Peyer's patch (tissue), 4 donors: ENCODE results near the gene CLDN10. TPM values are rescaled to one million over a fixed set of nuclear protein-coding genes. Genes with fewer than 3 reads are reported as not detected.

Source experiments
- DNase-seq, 3 donors: peaks; one replicate each; pipeline ENCODE4 v3.0.0-alpha.2; 2017 to 2019
- H3K27ac ChIP-seq, 4 donors: fragments of 200-600 bp; sonication (generic); one replicate each; pipeline ENCODE4 v1.5.1; 2016 to 2019
- H3K27me3 ChIP-seq, 2 donors: fragments of 200-600 bp; sonication (generic); one replicate each; pipeline ENCODE4 v1.5.1; 2019
- H3K36me3 ChIP-seq, 3 donors: fragments of 200-600 bp; sonication (generic); one replicate each; pipeline ENCODE4 v1.5.1; 2016 to 2019
- H3K4me1 ChIP-seq, 4 donors: fragments of 200-600 bp; sonication (generic); one replicate each; pipeline ENCODE4 v1.5.1; 2016 to 2019
- H3K4me3 ChIP-seq, 4 donors: fragments of 200-600 bp; sonication (generic); 1 replicate in 3 of 4; 2 replicates in 1 of 4; pipeline ENCODE4 v1.5.1; 2016 to 2019; ENCODE audit warnings: mild to moderate bottlenecking in 1 of 4
- H3K9me3 ChIP-seq, 4 donors: fragments of 200-600 bp; sonication (generic); one replicate each; pipeline ENCODE4 v1.5.1; 2016 to 2019; ENCODE audit warnings: mild to moderate bottlenecking in 1 of 4
- POLR2A ChIP-seq, 2 donors: fragments of 450-650 bp; IDR thresholded peaks; one replicate each; pipeline ENCODE4 v1.5.1; 2017; ENCODE audit warnings: antibody characterized with exemption in 2 of 2, mild to moderate bottlenecking in 2 of 2, moderate library complexity in 2 of 2
- total RNA-seq, 4 donors: library from RNA; depleted of rRNA; stranded (reverse); fragments of >200 nt; gene quantifications; one replicate each; pipeline ENCODE4 v1.1.0, GENCODE V29; 2016
- TF ChIP-seq, protein P1 (sequence below), 6 experiments: fragments of 450-650 bp in 4 of 6; fragments of 200-600 bp in 2 of 6; sonication (generic) in 1 of 6; IDR thresholded peaks; one replicate each; pipeline ENCODE4 v1.5.1; 2017 to 2019; ENCODE audit warnings: antibody characterized with exemption in 6 of 6, mild to moderate bottlenecking in 3 of 6, moderate library complexity in 1 of 6

Gene CLDN10
- total RNA-seq, 4 donors from 2014 or later, result 0.57 TPM; not detected in 3

DNA sequence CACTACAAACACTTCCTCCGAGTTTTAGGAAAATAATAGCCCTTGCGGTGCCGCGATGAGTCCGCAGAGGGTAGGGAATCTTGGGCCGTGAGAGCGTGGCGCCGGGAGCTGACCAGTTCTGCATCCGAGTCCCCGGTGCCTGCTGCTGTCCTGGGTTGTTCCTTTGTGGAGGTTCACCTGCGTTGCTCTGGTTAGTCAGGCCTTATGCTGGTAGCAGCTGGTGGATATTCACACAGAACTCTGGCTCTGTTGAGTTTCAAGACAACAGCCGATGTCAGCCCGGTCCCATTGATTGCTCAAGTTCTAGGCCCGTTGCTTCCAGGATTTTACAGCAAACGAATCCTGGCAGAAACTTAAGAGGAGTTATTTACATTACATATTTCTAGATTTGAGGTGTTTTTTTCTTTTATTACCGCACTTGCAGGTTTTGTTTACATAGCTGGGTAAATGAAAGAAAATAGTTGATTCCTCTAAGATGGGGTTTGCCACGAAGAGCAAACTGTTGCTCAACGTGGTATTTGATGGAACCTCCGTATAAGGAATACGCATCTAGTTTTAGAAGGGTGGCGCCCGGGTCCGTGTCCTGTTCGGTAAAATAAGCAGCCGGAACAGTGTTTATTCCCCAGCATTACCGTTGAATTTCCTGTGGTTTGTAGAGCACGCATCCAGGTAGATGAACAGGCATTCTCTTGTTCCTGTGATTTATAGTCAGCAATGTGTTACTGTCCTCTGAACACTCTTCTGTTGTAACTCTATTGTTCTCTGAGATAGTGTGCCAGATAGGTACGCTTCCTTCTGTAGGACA is 1.3 kb downstream of the CLDN10 start:
- DNase-seq, result no peak
- Histone ChIP-seq H3K27ac (no peak overlapping the region), H3K4me3 (no peak overlapping the region)

DNA sequence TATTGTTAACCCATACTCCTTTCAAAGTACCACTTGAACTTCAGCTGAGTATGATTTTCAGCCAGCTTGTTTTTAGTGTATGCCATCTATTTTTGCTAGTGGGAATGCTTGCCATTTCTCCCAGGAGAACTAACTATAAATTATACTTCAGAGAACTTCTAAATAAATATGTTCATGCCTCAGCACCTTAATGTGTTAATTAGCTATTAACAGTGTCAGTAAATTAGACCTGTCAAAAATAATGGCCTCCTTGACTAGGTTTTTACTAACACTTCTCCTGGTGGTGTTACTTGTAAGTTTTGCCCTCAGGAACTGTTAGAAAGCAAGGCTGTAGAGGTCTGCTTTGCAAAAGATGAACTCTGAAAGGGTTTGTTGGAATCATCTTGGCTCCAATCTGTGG is 4.5 kb downstream of the CLDN10 start:
- Histone ChIP-seq H3K27ac (no peak overlapping the region), H3K4me3 (no peak overlapping the region), H3K27me3 (peaks cover 0 to 21% of the 10 kb centered on the region in 2 donors), H3K9me3 (no peaks in the 10 kb centered on the region), H3K36me3 (no peaks in the 10 kb centered on the region), H3K4me1 (peaks cover 0 to 5% (median 0%) of the 10 kb centered on the region in 4 donors)
- DNase-seq, result no peak
- TF ChIP-seq, protein P1, sequence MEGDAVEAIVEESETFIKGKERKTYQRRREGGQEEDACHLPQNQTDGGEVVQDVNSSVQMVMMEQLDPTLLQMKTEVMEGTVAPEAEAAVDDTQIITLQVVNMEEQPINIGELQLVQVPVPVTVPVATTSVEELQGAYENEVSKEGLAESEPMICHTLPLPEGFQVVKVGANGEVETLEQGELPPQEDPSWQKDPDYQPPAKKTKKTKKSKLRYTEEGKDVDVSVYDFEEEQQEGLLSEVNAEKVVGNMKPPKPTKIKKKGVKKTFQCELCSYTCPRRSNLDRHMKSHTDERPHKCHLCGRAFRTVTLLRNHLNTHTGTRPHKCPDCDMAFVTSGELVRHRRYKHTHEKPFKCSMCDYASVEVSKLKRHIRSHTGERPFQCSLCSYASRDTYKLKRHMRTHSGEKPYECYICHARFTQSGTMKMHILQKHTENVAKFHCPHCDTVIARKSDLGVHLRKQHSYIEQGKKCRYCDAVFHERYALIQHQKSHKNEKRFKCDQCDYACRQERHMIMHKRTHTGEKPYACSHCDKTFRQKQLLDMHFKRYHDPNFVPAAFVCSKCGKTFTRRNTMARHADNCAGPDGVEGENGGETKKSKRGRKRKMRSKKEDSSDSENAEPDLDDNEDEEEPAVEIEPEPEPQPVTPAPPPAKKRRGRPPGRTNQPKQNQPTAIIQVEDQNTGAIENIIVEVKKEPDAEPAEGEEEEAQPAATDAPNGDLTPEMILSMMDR (IDR thresholded peaks at IDR 0.05), result no peak
- no peak for TF ChIP-seq POLR2A (IDR thresholded peaks at IDR 0.05)

More for the DNA sequence above, 1.3 kb downstream of the CLDN10 start:
- no peak for TF ChIP-seq POLR2A (IDR thresholded peaks at IDR 0.05)
- TF ChIP-seq, protein P1 (IDR thresholded peaks at IDR 0.05), result no peak
- no peaks in the 10 kb centered on the region for H3K9me3 ChIP-seq
- peaks cover 0 to 24% of the 10 kb centered on the region in 2 donors for H3K27me3 ChIP-seq
- H3K4me1 ChIP-seq, result peaks cover 0 to 5% (median 0%) of the 10 kb centered on the region in 4 donors
- H3K36me3 ChIP-seq, result no peaks in the 10 kb centered on the region

DNA sequence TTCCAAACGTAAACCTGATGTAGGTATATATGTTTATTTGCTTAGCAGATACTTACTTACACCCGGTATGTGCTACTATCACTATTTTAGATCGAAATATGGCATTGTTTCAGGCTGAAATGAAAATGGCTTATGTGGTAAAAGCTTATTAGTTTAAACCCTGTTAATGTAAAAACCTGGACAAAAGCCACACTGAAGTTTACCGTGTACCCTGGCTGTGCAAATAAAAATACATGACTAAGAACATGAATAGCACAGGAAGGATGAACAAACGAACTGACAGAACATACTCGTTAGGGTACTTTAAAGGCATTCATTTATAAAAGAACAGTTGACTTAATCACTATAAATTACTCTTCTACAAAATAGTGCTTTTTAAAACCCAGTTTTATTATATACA is 6.6 kb downstream of the CLDN10 start:
- no peaks in the 10 kb centered on the region for H3K4me1 ChIP-seq
- TF ChIP-seq, protein P1 (IDR thresholded peaks at IDR 0.05), result no peak
- TF ChIP-seq POLR2A (IDR thresholded peaks at IDR 0.05), result no peak
- no peaks in the 10 kb centered on the region for H3K36me3 ChIP-seq
- H3K27ac ChIP-seq, result no peak overlapping the region
- H3K9me3 ChIP-seq, result no peaks in the 10 kb centered on the region
- H3K4me3 ChIP-seq, result no peak overlapping the region
- DNase-seq, result no peak
- peaks cover 0 to 5% of the 10 kb centered on the region in 2 donors for H3K27me3 ChIP-seq

DNA sequence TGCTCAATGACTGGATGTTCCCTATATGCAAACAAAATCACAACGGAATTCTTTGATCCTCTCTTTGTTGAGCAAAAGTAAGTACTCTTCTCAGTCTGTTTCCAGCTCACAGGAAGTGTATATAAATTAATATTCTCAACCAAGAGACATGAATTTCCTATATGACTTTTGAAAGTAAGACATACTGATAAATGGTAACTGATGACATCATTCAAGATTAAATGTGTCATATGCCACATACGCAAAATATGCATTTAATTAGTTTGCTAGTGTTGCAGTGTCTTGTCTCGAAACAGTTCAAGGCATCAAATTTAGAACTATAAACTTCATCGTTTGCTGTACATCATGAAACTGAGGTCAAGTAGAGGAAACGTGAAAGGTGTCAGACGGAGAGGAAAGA is 7.9 kb downstream of the CLDN10 start:
- no peaks in the 10 kb centered on the region for H3K4me1 ChIP-seq
- H3K4me3 ChIP-seq, result no peak overlapping the region
- H3K27ac ChIP-seq, result no peak overlapping the region

DNA sequence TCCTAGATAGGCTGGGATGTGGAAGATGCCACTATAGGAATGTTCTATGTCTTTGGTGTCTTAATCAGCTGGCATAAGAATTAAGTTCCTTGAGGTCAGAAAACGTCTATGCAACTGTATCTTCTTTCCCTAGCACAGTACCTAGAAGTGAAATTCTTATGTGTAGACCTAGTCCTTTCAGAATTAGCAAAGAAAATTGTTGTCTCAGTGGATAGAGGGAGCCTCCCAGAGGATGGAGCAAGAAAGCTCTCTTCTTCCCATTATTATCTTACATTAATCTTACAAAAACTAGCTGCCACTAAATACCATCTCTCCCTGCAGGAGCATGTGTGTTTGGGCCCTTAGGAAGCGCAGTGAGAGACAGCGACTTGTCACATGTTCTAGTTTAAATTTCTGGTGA is 11.6 kb downstream of the CLDN10 start:
- H3K27ac ChIP-seq, result no peak overlapping the region
- no peaks in the 10 kb centered on the region for H3K9me3 ChIP-seq
- no peaks in the 10 kb centered on the region for H3K36me3 ChIP-seq
- no peak overlapping the region for H3K4me3 ChIP-seq
- H3K27me3 ChIP-seq, result no peaks in the 10 kb centered on the region
- H3K4me1 ChIP-seq, result no peaks in the 10 kb centered on the region
- no peak for DNase-seq
- TF ChIP-seq, protein P1 (IDR thresholded peaks at IDR 0.05), result no peak
- no peak for TF ChIP-seq POLR2A (IDR thresholded peaks at IDR 0.05)

More for the DNA sequence above, 7.9 kb downstream of the CLDN10 start:
- H3K27me3 ChIP-seq, result no peaks in the 10 kb centered on the region
- DNase-seq, result no peak
- H3K36me3 ChIP-seq, result no peaks in the 10 kb centered on the region
- TF ChIP-seq, protein P1 (IDR thresholded peaks at IDR 0.05), result no peak
- no peak for TF ChIP-seq POLR2A (IDR thresholded peaks at IDR 0.05)
- no peaks in the 10 kb centered on the region for H3K9me3 ChIP-seq
